ENCODE measurements around the gene ZNF317. TPM values are rescaled to one million over a fixed set of nuclear protein-coding genes. Genes with fewer than 3 reads are reported as not detected.

ZNF317 gene
- 10 to 100 TPM; 37.1 to 41.3 TPM for total RNA-seq

- Mint-ChIP-seq H3K4me1 (ENCODE audit: low read depth) (peaks cover 44% of the 10 kb centered on the region), H3K27ac (peak within 1 kb of the TSS; percentile 98)
- POLR2A ChIA-PET, result interaction anchor here (1.1 kb wide), 1 partner anchor 684 kb away, joined by 3 read pairs; no protein-coding TSS in a partner anchor
Observed at GRCh38 chr19:9140159-9140874, at the start of gene ZNF317. Gene ZNF317 (plus strand): TSS chr19:9140397. CDS start chr19:9156017, 15,620 bp downstream.

GRCh38 chr19:9107375-9107774 lies 32.8 kb upstream of the ZNF317 start, which contains the start of gene OR7G2:
Gene OR7G2 (minus strand): TSS chr19:9107475. CDS start chr19:9103243, 4,232 bp downstream.
- Mint-ChIP-seq H3K27ac (no peak within 1 kb of the TSS), H3K36me3 (ENCODE audit: low read depth) (no peaks in the 10 kb centered on the region), H3K4me1 (ENCODE audit: low read depth) (no peaks in the 10 kb centered on the region), H3K9me3 (ENCODE audit: insufficient read depth) (no peaks in the 10 kb centered on the region), H3K27me3 (ENCODE audit: low read depth) (peaks cover 2% of the 10 kb centered on the region), H3K4me3 (no peak within 1 kb of the TSS)
- CTCF ChIA-PET, result no interaction called here
- POLR2A ChIA-PET, result no interaction called here
- ATAC-seq (no peak), DNase-seq (no peak)

More at GRCh38 chr19:9140159-9140874, at the start of gene ZNF317:
- H3K27me3 Mint-ChIP-seq (ENCODE audit: low read depth), result no peaks in the 10 kb centered on the region
- peak; percentile 95 for DNase-seq
- peak within 1 kb of the TSS; percentile 96 for H3K4me3 Mint-ChIP-seq
- CTCF ChIA-PET, result interaction anchor here (1.3 kb wide), 1 partner anchor 65 kb away, joined by 4 read pairs; no protein-coding TSS in a partner anchor
- H3K9me3 Mint-ChIP-seq (ENCODE audit: insufficient read depth), result peaks cover 24% of the 10 kb centered on the region
- peak; percentile 96 for ATAC-seq
- H3K36me3 Mint-ChIP-seq (ENCODE audit: low read depth), result peaks cover 44% of the 10 kb centered on the region

GRCh38 chr19:9109959-9110358 lies 30.2 kb upstream of the ZNF317 start:
- DNase-seq, result no peak
- Mint-ChIP-seq H3K4me1 (ENCODE audit: low read depth) (no peaks in the 10 kb centered on the region), H3K9me3 (ENCODE audit: insufficient read depth) (no peaks in the 10 kb centered on the region), H3K27ac (no peak overlapping the region), H3K36me3 (ENCODE audit: low read depth) (no peaks in the 10 kb centered on the region), H3K4me3 (no peak overlapping the region), H3K27me3 (ENCODE audit: low read depth) (peaks cover 2% of the 10 kb centered on the region)
- no peak for ATAC-seq
- POLR2A ChIA-PET, result no interaction called here
- CTCF ChIA-PET, result no interaction called here

- Mint-ChIP-seq H3K27me3 (ENCODE audit: low read depth) (peaks cover 10% of the 10 kb centered on the region), H3K4me1 (ENCODE audit: low read depth) (no peaks in the 10 kb centered on the region), H3K36me3 (ENCODE audit: low read depth) (no peaks in the 10 kb centered on the region), H3K27ac (no peak within 1 kb of the TSS), H3K9me3 (ENCODE audit: insufficient read depth) (no peaks in the 10 kb centered on the region), H3K4me3 (no peak within 1 kb of the TSS)
- ATAC-seq, result no peak
- DNase-seq, result no peak
- CTCF ChIA-PET, result no interaction called here
- POLR2A ChIA-PET, result no interaction called here
Observed at GRCh38 chr19:9115307-9115813, 24.8 kb upstream of the ZNF317 start, which contains the start of gene OR7G1. Gene OR7G1 (minus strand): TSS chr19:9115763. CDS start chr19:9115763, 0 bp downstream.

- no peaks in the 10 kb centered on the region for H3K4me1 Mint-ChIP-seq (ENCODE audit: low read depth)
- H3K27me3 Mint-ChIP-seq (ENCODE audit: low read depth), result peaks cover 10% of the 10 kb centered on the region
- no peaks in the 10 kb centered on the region for H3K36me3 Mint-ChIP-seq (ENCODE audit: low read depth)
Observed at GRCh38 chr19:9116547-9116946, 23.6 kb upstream of the ZNF317 start.

GRCh38 chr19:9126900-9127405 lies 13.2 kb upstream of the ZNF317 start, which contains the start of gene OR7G3:
Gene OR7G3 (minus strand): TSS chr19:9126950. CDS start chr19:9126950, 0 bp downstream.
- Mint-ChIP-seq H3K9me3 (ENCODE audit: insufficient read depth) (no peaks in the 10 kb centered on the region), H3K4me1 (ENCODE audit: low read depth) (peaks cover 9% of the 10 kb centered on the region), H3K36me3 (ENCODE audit: low read depth) (no peaks in the 10 kb centered on the region), H3K27me3 (ENCODE audit: low read depth) (peaks cover 8% of the 10 kb centered on the region), H3K4me3 (no peak within 1 kb of the TSS), H3K27ac (no peak within 1 kb of the TSS)
- CTCF ChIA-PET, result no interaction called here
- DNase-seq (no peak), ATAC-seq (no peak)
- POLR2A ChIA-PET, result interaction anchor here (0.7 kb wide), 1 partner anchor 298 kb away, joined by 4 read pairs; no protein-coding TSS in a partner anchor

More at GRCh38 chr19:9116547-9116946, 23.6 kb upstream of the ZNF317 start:
- no peak for ATAC-seq
- Mint-ChIP-seq H3K27ac (no peak overlapping the region), H3K9me3 (ENCODE audit: insufficient read depth) (no peaks in the 10 kb centered on the region), H3K4me3 (no peak overlapping the region)
- no peak for DNase-seq
- CTCF ChIA-PET, result no interaction called here
- POLR2A ChIA-PET, result no interaction called here

- no peak for DNase-seq
- no peaks in the 10 kb centered on the region for H3K36me3 Mint-ChIP-seq (ENCODE audit: low read depth)
- H3K4me1 Mint-ChIP-seq (ENCODE audit: low read depth), result peaks cover 9% of the 10 kb centered on the region
- peaks cover 8% of the 10 kb centered on the region for H3K27me3 Mint-ChIP-seq (ENCODE audit: low read depth)
- ChIA-PET CTCF (no interaction called here), POLR2A (no interaction called here)
- no peaks in the 10 kb centered on the region for H3K9me3 Mint-ChIP-seq (ENCODE audit: insufficient read depth)
- H3K4me3 Mint-ChIP-seq, result no peak overlapping the region
- ATAC-seq, result no peak
- H3K27ac Mint-ChIP-seq, result no peak overlapping the region
Observed at GRCh38 chr19:9128171-9128570, 12.0 kb upstream of the ZNF317 start.

- Mint-ChIP-seq H3K27ac (peak overlapping the region; percentile 47), H3K4me3 (no peak overlapping the region), H3K4me1 (ENCODE audit: low read depth) (peaks cover 10% of the 10 kb centered on the region), H3K9me3 (ENCODE audit: insufficient read depth) (no peaks in the 10 kb centered on the region), H3K36me3 (ENCODE audit: low read depth) (no peaks in the 10 kb centered on the region), H3K27me3 (ENCODE audit: low read depth) (peaks cover 12% of the 10 kb centered on the region)
- CTCF ChIA-PET, result interaction anchor here (1.0 kb wide), 1 partner anchor 74 kb away, joined by 4 read pairs; no protein-coding TSS in a partner anchor
- POLR2A ChIA-PET, result no interaction called here
- ATAC-seq (peak; percentile 67), DNase-seq (peak; percentile 28)
Observed at GRCh38 chr19:9130965-9131364, 9.2 kb upstream of the ZNF317 start.

- H3K27ac Mint-ChIP-seq, result no peak overlapping the region
- CTCF ChIA-PET, result no interaction called here
- no peak overlapping the region for H3K4me3 Mint-ChIP-seq
- H3K9me3 Mint-ChIP-seq (ENCODE audit: insufficient read depth), result no peaks in the 10 kb centered on the region
- H3K36me3 Mint-ChIP-seq (ENCODE audit: low read depth), result no peaks in the 10 kb centered on the region
- no peak for ATAC-seq
- H3K4me1 Mint-ChIP-seq (ENCODE audit: low read depth), result peaks cover 18% of the 10 kb centered on the region
- DNase-seq, result no peak
- POLR2A ChIA-PET, result no interaction called here
- H3K27me3 Mint-ChIP-seq (ENCODE audit: low read depth), result peaks cover 6% of the 10 kb centered on the region
Observed at GRCh38 chr19:9132422-9132821, 7.8 kb upstream of the ZNF317 start.

GRCh38 chr19:9139609-9140158 lies 513 bp upstream of the ZNF317 start:
- no peaks in the 10 kb centered on the region for H3K27me3 Mint-ChIP-seq (ENCODE audit: low read depth)
- ATAC-seq (peak; percentile 12), DNase-seq (no peak)
- H3K9me3 Mint-ChIP-seq (ENCODE audit: insufficient read depth), result peaks cover 18% of the 10 kb centered on the region
- H3K4me3 Mint-ChIP-seq, result peak overlapping the region; percentile 96
- POLR2A ChIA-PET, result interaction anchor here (1.1 kb wide), 1 partner anchor 684 kb away, joined by 3 read pairs; no protein-coding TSS in a partner anchor
- peaks cover 42% of the 10 kb centered on the region for H3K4me1 Mint-ChIP-seq (ENCODE audit: low read depth)
- CTCF ChIA-PET, result interaction anchor here (1.3 kb wide), 1 partner anchor 66 kb away, joined by 4 read pairs; no protein-coding TSS in a partner anchor
- peak overlapping the region; percentile 98 for H3K27ac Mint-ChIP-seq
- H3K36me3 Mint-ChIP-seq (ENCODE audit: low read depth), result peaks cover 38% of the 10 kb centered on the region

GRCh38 chr19:9144920-9145319 lies 4.7 kb downstream of the ZNF317 start:
- no peak for DNase-seq
- Mint-ChIP-seq H3K36me3 (ENCODE audit: low read depth) (peaks cover 88% of the 10 kb centered on the region), H3K27me3 (ENCODE audit: low read depth) (no peaks in the 10 kb centered on the region), H3K27ac (no peak overlapping the region), H3K9me3 (ENCODE audit: insufficient read depth) (peaks cover 43% of the 10 kb centered on the region), H3K4me1 (ENCODE audit: low read depth) (peaks cover 32% of the 10 kb centered on the region), H3K4me3 (no peak overlapping the region)
- ChIA-PET POLR2A (no interaction called here), CTCF (no interaction called here)
- no peak for ATAC-seq

- ChIA-PET CTCF (no interaction called here), POLR2A (no interaction called here)
- H3K27me3 Mint-ChIP-seq (ENCODE audit: low read depth), result no peaks in the 10 kb centered on the region
- H3K9me3 Mint-ChIP-seq (ENCODE audit: insufficient read depth), result peaks cover 53% of the 10 kb centered on the region
- H3K36me3 Mint-ChIP-seq (ENCODE audit: low read depth), result peaks cover 93% of the 10 kb centered on the region
- peaks cover 28% of the 10 kb centered on the region for H3K4me1 Mint-ChIP-seq (ENCODE audit: low read depth)
- no peak overlapping the region for H3K27ac Mint-ChIP-seq
- no peak for DNase-seq
- no peak for ATAC-seq
- no peak overlapping the region for H3K4me3 Mint-ChIP-seq
Observed at GRCh38 chr19:9146882-9147281, 6.7 kb downstream of the ZNF317 start.
